ENCODE measurements around the gene MAP3K10.

DNA sequence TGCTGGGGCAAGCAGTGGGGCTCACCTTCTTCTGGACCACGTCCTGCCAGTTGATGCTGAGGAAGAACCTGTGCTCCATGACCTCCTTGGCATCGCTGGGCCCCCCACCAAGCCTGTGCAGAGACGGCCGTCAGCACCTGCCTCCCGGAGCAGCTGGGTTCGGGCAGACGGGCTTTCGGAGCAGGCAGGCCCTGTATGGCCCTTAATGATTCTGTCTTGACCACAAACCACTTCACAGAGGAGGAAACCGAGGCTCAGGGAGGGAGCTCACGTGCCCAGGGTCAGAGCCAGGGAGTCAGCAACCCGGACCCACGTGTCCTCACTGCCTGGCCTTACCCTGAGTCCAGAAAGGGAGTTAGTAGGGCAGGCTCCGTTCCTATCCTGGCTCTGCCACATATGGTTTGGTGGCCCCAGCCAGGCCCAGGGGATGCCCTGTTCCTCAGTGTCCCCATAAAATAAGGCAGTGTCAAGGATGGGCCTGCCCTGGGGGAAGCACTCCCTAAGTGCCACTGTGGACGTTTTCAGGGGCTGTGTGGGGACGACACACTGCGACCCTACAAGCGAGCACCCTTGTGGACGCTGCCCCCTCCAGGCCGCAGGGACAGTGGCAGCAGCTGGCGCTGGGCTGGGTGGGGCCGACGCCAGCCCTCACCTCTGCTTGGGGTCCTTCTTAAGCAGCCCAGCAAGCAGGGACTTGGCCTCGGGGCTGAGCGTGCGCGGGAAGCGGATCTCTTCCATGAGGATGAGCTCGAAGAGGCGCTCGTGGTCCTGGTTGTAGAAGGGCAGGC is 44.2 kb downstream of the MAP3K10 start:
- TF ChIP-seq, protein P1, sequence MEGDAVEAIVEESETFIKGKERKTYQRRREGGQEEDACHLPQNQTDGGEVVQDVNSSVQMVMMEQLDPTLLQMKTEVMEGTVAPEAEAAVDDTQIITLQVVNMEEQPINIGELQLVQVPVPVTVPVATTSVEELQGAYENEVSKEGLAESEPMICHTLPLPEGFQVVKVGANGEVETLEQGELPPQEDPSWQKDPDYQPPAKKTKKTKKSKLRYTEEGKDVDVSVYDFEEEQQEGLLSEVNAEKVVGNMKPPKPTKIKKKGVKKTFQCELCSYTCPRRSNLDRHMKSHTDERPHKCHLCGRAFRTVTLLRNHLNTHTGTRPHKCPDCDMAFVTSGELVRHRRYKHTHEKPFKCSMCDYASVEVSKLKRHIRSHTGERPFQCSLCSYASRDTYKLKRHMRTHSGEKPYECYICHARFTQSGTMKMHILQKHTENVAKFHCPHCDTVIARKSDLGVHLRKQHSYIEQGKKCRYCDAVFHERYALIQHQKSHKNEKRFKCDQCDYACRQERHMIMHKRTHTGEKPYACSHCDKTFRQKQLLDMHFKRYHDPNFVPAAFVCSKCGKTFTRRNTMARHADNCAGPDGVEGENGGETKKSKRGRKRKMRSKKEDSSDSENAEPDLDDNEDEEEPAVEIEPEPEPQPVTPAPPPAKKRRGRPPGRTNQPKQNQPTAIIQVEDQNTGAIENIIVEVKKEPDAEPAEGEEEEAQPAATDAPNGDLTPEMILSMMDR (IDR thresholded peaks at IDR 0.05) = no peak
- no peak for TF ChIP-seq POLR2A (IDR thresholded peaks at IDR 0.05)
